Cortex of kidney (tissue), 1 donor: Measurements from ENCODE around the gene RIGI.
"Not testable (repeated sequence)": the region's sequence is repeated elsewhere in the genome, so short reads cannot be mapped to it uniquely, and the experiment has no call there.

Experiments
- DNase-seq: peaks from one replicate; lab custom pipeline; 2025; lab: John Stamatoyannopoulos, UW

RIGI gene

GRCh38 chr9:32526041-32526706 is at the start of gene RIGI:
Gene RIGI (minus strand): TSS chr9:32526196. CDS start chr9:32526166, 30 bp downstream.
- no peak for DNase-seq

GRCh38 chr9:32574858-32575257 is 48.9 kb upstream of the RIGI start:
- no peak for DNase-seq

- DNase-seq, result no peak
Measured at GRCh38 chr9:32573821-32574220, 47.8 kb upstream of the RIGI start.

DNA sequence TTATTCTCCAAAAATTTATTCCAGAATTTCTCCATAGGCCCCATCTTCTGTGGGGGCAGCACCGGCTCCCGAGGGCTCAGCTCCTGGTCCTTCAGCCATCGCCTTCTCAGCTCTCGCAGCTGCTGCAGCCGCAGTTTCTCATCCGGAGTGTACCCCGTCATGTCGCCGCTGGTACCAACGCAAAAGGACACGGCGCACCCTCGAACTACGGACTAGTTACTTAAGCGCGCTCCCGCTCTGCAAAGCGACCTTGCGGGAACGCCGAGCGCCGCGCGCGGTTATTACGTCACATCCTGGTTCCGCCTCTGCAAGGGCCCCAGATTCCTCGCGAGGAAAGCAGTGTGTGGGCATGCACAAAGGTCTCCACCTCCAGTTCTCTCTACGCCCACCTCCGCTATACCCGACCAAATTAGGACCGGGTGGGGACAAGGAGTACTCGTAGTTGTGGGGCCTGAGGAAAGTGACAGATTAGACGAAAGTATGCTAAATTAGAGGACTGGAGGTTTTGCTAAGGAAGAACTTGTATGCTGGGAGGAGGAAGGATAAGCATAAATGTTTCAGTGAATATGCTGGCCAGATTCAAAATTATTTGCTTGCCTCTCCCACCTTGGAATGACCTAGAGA is 47.0 kb upstream of the RIGI start, which contains the start of gene NDUFB6:
TSS of gene NDUFB6 (minus strand) at position 260 of the 624 bp plus-strand sequence. CDS start at position 161, 99 bp downstream.
- no peak for DNase-seq

- no peak for DNase-seq
Measured at GRCh38 chr9:32571969-32572899, 46.2 kb upstream of the RIGI start.

DNA sequence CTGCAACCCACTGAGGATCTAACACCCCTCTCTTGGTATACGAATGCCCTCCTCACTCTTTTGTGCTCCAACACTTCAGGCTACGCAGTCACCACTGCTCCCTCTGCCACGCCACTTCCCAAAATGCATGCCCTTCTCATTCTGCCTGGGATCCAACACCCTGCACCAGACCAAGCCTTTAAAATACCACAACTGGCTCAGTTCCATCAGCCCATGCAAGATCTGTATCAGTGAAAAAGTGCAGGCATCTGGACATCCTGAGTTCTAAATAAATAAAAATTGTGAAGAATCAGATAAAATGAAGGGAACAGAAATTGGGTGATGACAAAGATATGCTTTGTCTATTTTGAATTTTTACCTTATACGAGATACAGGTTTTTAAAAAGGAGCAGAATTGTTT is 44.3 kb upstream of the RIGI start:
- no peak for DNase-seq

- no peak for DNase-seq
Measured at GRCh38 chr9:32566770-32567169, 40.8 kb upstream of the RIGI start.

DNA sequence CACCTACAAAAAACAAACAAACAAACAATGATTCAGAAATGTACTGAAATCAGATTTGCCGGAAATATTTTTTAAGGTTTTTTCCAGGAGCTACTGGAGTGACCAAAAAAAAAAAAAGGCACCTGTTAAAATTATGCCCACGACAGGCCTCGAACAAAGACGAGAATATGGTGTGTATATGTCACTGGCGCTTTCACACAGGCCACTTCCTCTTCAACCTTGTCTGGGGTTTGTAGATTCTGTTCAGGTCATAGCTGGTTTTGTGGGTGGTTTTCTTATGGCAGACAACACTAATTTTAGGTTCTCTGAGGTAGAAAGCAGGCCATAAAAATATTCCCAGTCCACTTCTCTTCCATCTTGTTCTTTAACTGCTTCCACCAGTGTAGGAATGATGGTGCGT is 40.0 kb upstream of the RIGI start:
- DNase-seq, result no peak

DNA sequence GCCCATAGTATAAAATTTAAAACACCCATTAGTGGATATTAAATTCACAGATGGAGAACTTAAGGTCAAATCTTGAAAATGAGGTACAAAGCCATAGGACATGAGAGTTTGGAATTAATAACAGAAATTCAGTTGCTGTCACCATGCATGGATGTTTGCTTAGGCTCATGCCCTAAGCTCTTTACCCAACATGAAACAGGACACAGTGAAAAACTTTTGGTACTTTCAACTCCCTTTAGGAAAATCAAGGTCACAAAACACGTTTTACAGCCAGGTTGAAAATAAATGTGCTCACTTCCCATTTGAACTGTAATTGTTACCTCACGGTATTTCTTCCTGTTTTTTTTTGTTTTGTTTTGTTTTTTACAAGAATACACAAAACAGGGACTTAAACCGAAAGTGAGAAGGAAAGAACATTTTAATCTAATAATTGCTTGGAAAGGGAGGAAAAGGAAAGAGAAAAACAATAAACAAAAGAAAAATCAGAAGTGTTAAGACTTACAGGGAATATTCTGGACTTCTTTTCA is 32.5 kb upstream of the RIGI start:
- DNase-seq, result no peak

DNA sequence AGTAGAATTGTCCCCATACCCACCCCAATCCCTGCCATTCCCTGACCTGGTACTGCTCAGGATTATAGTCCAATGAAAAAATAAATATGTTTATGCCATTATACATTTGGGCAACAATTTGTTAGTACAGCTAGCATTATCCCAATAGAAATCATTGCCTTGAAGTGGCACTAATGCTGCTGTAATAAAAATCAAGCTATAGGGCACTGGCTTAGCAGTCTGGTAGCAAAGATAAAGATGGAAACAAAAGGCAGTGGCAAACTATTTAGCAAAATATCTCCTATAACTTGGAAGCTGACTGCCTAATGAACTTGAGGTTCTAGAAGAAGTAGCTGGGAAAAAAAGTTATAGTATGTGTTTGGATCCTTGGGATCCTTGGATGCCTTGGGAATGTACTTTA is 28.6 kb upstream of the RIGI start:
- no peak for DNase-seq

DNA sequence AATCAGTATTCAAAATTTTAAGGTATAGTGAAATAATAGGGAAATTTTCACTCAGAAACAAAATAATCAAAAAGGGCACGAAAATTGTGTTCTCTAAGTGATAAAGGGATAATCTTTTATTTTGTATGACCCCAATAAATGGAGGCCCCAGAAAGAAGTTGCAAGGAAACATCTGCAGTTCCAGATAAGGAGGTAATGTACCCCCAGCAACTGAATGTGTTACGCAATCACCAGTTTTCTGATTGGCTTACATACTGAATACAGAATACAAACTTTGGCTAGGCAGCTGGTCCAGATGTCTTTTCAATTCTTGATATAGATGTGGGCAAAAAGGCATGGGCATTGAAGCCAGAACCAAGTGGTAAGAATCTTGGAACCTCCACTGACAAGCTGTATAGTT is 28.1 kb upstream of the RIGI start:
- DNase-seq, result no peak

GRCh38 chr9:32552172-32552872 is 26.3 kb upstream of the RIGI start, which contains the start of the genes SMIM27 and TOPORS:
Gene SMIM27 (plus strand): TSS chr9:32552327. CDS start chr9:32552435, 108 bp downstream.
Gene TOPORS (minus strand): TSS chr9:32552586. CDS start chr9:32552436, 150 bp downstream.
- DNase-seq, result no peak

GRCh38 chr9:32551276-32552051 is 25.5 kb upstream of the RIGI start:
- DNase-seq, result no peak

DNA sequence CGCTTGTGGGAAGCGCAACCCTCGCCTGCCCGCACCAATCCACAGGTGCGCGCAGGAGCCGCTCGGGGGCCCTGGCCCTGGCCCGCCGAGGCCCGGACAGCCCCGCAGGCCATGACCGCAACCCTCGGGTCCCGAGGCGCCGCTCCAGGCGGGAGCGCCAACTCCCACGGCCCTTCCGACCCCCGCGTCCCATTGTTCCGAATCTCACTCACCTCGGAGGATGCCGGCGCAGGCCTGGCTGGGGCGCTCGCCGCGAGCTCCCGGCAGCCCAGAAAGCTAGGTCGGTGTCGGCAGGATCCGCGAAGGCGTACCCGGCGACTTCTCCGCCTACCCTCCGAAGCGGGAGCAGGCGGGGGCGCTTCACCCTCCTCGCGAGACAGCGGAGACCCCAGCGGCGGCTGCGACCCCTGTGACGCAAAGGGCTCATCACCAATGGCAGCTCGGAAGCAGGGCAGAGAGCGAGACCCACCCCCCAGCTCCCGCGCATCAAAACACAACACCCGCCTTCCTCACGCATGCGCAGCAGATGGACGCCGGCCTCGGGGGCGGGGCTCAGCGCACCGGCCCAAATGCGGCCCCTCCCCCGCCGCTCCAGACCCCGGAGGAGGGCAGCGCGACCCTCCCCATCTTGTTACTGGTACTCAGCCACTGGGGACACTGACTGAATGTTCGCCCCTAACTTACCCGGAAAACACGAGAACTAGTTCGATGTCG is 24.7 kb upstream of the RIGI start:
- peak; percentile 51 for DNase-seq

- no peak for DNase-seq
Measured at GRCh38 chr9:32550150-32550561, 24.2 kb upstream of the RIGI start.

DNA sequence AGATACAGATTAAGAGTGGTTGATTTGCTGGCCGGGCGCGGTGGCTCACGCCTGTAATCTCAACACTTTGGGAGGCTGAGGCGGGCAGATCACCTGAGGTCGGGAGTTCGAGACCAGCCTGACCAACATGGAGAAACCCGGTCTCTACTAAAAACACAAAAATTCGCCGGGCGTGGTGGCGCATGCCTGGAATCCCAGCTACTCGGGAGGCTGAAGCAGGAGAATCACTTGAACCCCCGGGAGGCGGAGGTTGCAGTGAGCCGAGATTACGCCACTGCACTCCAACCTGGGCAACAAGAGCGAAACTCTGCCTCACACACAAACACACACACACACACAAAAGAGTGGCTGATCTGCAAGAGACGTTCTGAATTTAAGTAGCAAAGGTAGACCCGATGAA is 22.2 kb upstream of the RIGI start:
- DNase-seq, result not testable (repeated sequence)

GRCh38 chr9:32545884-32546283 is 19.9 kb upstream of the RIGI start:
- no peak for DNase-seq

DNA sequence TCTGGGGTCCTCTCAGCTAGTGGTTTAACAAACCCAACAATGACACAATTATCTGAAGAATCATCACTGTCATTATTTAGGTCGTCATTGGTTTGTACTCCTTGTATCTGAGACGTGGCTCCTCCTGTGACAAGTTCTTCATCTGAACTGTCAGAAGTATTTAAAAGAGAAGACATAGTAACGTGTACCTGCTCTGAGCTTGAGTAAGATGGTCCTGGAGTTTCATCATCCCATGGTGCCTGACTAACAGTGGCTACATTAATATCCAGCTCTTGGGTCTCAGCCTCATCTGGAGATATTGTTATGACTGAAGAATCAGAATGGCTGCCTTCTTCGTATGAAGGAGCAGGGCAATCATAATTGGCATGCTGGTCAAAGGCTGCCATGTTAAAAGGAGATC is 17.1 kb upstream of the RIGI start:
- DNase-seq, result no peak

DNA sequence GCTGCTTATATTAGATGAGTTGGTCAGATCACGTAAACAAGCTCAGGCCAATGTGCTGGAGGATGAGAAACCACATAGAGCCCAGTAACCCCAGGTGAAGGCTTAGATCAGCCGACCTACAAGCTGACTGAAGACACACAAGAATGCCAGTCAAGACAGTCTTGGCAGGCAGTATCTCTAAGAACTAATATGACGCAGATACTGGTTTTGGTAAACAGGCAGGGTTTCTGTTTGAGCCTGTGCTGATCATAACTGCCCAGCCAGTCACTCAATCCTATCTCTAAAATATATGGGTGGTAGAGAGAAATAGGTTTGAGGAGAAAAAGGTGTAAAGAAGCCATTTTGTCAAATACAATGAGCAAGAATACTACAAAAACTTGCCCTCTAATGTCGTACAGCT is 7.8 kb upstream of the RIGI start:
- no peak for DNase-seq

DNA sequence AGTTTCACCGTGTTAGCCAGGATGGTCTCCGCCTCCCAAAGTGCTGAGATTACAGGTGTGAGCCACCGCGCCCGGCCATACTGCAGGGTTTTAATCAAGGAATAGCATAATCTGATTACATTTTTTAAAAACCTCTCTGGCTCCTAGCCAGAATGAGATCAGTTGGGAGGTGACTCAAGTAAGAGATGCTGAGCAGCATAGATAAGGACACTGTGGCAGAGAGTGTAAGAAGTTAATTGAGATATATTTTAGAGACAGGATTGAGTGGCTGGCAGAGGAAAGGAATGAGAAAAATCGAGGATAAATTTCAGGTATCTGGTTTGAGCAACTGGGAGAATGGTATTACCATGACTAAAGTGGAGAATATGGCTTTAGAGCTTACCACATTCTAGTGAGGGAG is 7.3 kb upstream of the RIGI start:
- no peak for DNase-seq
